Fibroblast of the aortic adventitia (primary cell): ENCODE data around the gene PEAK1. TPM values are rescaled to one million over a fixed set of nuclear protein-coding genes. Genes with fewer than 3 reads are reported as not detected.
A peak's percentile ranks its signal among the peaks of the same experiment; 100 is the strongest.
"Not testable (repeated sequence)": the region's sequence is repeated elsewhere in the genome, so short reads cannot be mapped to it uniquely, and the experiment has no call there.

Source experiments
- DNase-seq: peaks from one replicate; pipeline ENCODE4 v3.0.0-alpha.2; 2010; ENCODE audit warnings: low read depth
- H3K4me3 ChIP-seq: 2 replicates; pipeline ENCODE4 v1.5.1; 2011; ENCODE audit warnings: low read depth, mild to moderate bottlenecking, control low read depth, low read length, moderate library complexity
- total RNA-seq: library from RNA; depleted of rRNA; stranded (reverse); fragments of >200 nt; gene quantifications from 2 replicates; pipeline ENCODE4 v1.2.3, GENCODE V29; 2012; ENCODE audit warnings: low replicate concordance
- TF ChIP-seq, protein P1 (sequence below): IDR thresholded peaks from 2 replicates; pipeline ENCODE4 v1.5.1; 2011; ENCODE audit warnings: mild to moderate bottlenecking, low read length, control low read depth, inconsistent platforms; ENCODE audit not compliant: insufficient read depth

PEAK1 gene
- total RNA-seq, 1 donor, result 98.2 TPM

GRCh38 chr15:77276943-77277342 lies 143.0 kb downstream of the PEAK1 start:
- TF ChIP-seq, protein P1, sequence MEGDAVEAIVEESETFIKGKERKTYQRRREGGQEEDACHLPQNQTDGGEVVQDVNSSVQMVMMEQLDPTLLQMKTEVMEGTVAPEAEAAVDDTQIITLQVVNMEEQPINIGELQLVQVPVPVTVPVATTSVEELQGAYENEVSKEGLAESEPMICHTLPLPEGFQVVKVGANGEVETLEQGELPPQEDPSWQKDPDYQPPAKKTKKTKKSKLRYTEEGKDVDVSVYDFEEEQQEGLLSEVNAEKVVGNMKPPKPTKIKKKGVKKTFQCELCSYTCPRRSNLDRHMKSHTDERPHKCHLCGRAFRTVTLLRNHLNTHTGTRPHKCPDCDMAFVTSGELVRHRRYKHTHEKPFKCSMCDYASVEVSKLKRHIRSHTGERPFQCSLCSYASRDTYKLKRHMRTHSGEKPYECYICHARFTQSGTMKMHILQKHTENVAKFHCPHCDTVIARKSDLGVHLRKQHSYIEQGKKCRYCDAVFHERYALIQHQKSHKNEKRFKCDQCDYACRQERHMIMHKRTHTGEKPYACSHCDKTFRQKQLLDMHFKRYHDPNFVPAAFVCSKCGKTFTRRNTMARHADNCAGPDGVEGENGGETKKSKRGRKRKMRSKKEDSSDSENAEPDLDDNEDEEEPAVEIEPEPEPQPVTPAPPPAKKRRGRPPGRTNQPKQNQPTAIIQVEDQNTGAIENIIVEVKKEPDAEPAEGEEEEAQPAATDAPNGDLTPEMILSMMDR, result no peak
- DNase-seq, result no peak
- H3K4me3 ChIP-seq, result no peak overlapping the region

GRCh38 chr15:77276096-77276495 lies 143.8 kb downstream of the PEAK1 start:
- no peak for DNase-seq
- TF ChIP-seq, protein P1, result no peak
- no peak overlapping the region for H3K4me3 ChIP-seq

DNA sequence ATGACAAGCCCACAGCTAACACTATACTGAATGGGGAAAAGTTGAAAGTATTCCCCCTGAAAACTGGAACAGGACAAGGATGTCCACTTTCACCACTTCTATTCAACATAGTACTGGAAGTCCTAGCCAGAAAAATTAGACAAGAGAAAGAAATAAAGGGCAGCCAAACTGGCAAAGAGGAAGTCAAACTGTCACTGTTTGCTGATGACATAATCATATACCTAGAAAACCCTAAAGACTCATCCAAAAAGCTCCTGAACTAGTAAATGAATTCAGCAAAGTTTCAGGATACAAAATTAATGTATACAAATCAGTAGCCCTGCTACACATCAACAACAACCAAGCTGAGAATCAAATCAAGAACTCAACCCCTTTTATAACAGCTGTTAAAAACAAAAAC lies 146.8 kb downstream of the PEAK1 start:
- not testable (repeated sequence) for DNase-seq, H3K4me3 ChIP-seq

GRCh38 chr15:77266708-77267386 lies 153.1 kb downstream of the PEAK1 start:
- no peak overlapping the region for H3K4me3 ChIP-seq
- DNase-seq, result peak; percentile 79
- TF ChIP-seq, protein P1, result no peak

GRCh38 chr15:77255385-77255784 lies 164.5 kb downstream of the PEAK1 start:
- no peak for DNase-seq
- TF ChIP-seq, protein P1, result no peak
- no peak overlapping the region for H3K4me3 ChIP-seq

- peak; percentile 6 for DNase-seq
Measured at GRCh38 chr15:77251662-77252061, 168.2 kb downstream of the PEAK1 start.

GRCh38 chr15:77247116-77247515 lies 172.8 kb downstream of the PEAK1 start:
- TF ChIP-seq, protein P1, result no peak
- H3K4me3 ChIP-seq, result no peak overlapping the region
- no peak for DNase-seq

More at GRCh38 chr15:77251662-77252061, 168.2 kb downstream of the PEAK1 start:
- TF ChIP-seq, protein P1, result no peak
- no peak overlapping the region for H3K4me3 ChIP-seq
